Measurements from ENCODE around the gene TBC1D21.

The TBC1D21 gene

GRCh38 chr15:73839699-73840377 lies 33.5 kb upstream of the TBC1D21 start:
- TF ChIP-seq CTCF (IDR thresholded peaks at IDR 0.05; ENCODE audit: low read depth, low read length) = no peak
- Histone ChIP-seq H3K27me3 (ENCODE audit: insufficient read depth, low read depth, severe bottlenecking) (no peaks in the 10 kb centered on the region), H3K27ac (no peak overlapping the region), H3K4me3 (ENCODE audit: low read depth, low read length) (no peak overlapping the region), H3K9me3 (ENCODE audit: severe bottlenecking) (no peaks in the 10 kb centered on the region), H3K36me3 (no peaks in the 10 kb centered on the region)
- no peak for DNase-seq

GRCh38 chr15:73840771-73841170 lies 32.6 kb upstream of the TBC1D21 start:
- DNase-seq = no peak
- Histone ChIP-seq H3K4me3 (ENCODE audit: low read depth, low read length) (no peak overlapping the region), H3K36me3 (no peaks in the 10 kb centered on the region), H3K27me3 (ENCODE audit: insufficient read depth, low read depth, severe bottlenecking) (no peaks in the 10 kb centered on the region), H3K9me3 (ENCODE audit: severe bottlenecking) (no peaks in the 10 kb centered on the region), H3K27ac (no peak overlapping the region)
- no peak for TF ChIP-seq CTCF (IDR thresholded peaks at IDR 0.05; ENCODE audit: low read depth, low read length)

GRCh38 chr15:73841756-73842725 lies 31.3 kb upstream of the TBC1D21 start:
- no peak for DNase-seq
- H3K9me3 ChIP-seq (ENCODE audit: severe bottlenecking) = no peaks in the 10 kb centered on the region
- H3K4me3 ChIP-seq (ENCODE audit: low read depth, low read length) = no peak overlapping the region
- no peak for TF ChIP-seq CTCF (IDR thresholded peaks at IDR 0.05; ENCODE audit: low read depth, low read length)
- H3K36me3 ChIP-seq = no peaks in the 10 kb centered on the region
- H3K27ac ChIP-seq = no peak overlapping the region
- no peaks in the 10 kb centered on the region for H3K27me3 ChIP-seq (ENCODE audit: insufficient read depth, low read depth, severe bottlenecking)

GRCh38 chr15:73843787-73844186 lies 29.6 kb upstream of the TBC1D21 start:
- no peak overlapping the region for H3K4me3 ChIP-seq (ENCODE audit: low read depth, low read length)
- H3K27ac ChIP-seq = no peak overlapping the region
- H3K9me3 ChIP-seq (ENCODE audit: severe bottlenecking) = no peaks in the 10 kb centered on the region
- no peak for DNase-seq
- TF ChIP-seq CTCF (IDR thresholded peaks at IDR 0.05; ENCODE audit: low read depth, low read length) = no peak
- no peaks in the 10 kb centered on the region for H3K27me3 ChIP-seq (ENCODE audit: insufficient read depth, low read depth, severe bottlenecking)
- no peaks in the 10 kb centered on the region for H3K36me3 ChIP-seq

- no peaks in the 10 kb centered on the region for H3K27me3 ChIP-seq (ENCODE audit: insufficient read depth, low read depth, severe bottlenecking)
- no peak overlapping the region for H3K27ac ChIP-seq
- TF ChIP-seq CTCF (IDR thresholded peaks at IDR 0.05; ENCODE audit: low read depth, low read length) = no peak
- no peaks in the 10 kb centered on the region for H3K36me3 ChIP-seq
- no peaks in the 10 kb centered on the region for H3K9me3 ChIP-seq (ENCODE audit: severe bottlenecking)
- H3K4me3 ChIP-seq (ENCODE audit: low read depth, low read length) = no peak overlapping the region
- no peak for DNase-seq
Measured at GRCh38 chr15:73844356-73844755, 29.0 kb upstream of the TBC1D21 start.
